HG02623 (cell line): Measurements from ENCODE around the gene INPP5A.
"Not testable (repeated sequence)": the region's sequence is repeated elsewhere in the genome, so short reads cannot be mapped to it uniquely, and the experiment has no call there.

Experiments used
- ATAC-seq: cut with Tn5 transposase; IDR thresholded peaks from one replicate; pipeline ENCODE4 v1.9.1; 2021; ENCODE audit warnings: moderate library complexity; ENCODE audit not compliant: unreplicated experiment

Gene INPP5A

GRCh38 chr10:132503581-132504421 lies 33.8 kb upstream of the INPP5A start:
- ATAC-seq: no peak

DNA sequence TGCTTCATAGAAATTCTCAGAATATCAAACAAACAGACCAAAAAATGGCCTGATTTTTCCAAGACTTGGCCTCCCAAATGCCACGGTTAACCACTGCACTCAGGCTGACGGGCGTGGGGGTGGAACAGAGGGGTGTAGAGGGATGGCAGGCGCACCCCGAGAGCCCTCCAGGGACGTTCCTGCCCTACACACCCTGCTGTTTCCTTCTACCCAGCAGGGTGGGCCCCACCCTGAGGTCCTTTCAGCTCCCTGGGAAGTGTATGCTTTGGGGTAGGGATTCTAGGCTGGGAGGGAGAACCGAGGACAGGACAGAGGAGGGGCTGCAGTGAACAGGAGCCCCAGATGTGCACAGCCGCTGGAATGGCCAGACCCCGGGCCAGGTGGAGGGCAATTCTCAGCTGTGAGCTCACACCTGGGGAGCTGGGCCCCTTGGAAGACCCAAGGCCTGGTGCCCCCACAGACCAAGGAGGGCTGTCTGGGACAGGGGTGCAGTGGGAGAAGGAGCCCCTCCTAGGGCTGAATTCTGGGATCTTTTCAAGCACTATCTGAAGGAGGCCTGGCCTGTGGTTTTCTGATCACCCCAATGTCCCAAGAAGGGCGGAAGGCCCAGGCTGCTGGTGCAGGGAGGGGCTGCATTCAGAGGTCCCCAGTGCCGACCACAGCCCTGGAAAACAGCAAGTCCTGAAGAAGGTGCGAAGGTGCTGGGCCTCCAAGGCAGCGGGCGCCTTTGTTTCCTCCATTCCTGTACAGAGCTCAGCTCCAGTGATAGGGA lies 32.9 kb upstream of the INPP5A start:
- ATAC-seq: no peak

DNA sequence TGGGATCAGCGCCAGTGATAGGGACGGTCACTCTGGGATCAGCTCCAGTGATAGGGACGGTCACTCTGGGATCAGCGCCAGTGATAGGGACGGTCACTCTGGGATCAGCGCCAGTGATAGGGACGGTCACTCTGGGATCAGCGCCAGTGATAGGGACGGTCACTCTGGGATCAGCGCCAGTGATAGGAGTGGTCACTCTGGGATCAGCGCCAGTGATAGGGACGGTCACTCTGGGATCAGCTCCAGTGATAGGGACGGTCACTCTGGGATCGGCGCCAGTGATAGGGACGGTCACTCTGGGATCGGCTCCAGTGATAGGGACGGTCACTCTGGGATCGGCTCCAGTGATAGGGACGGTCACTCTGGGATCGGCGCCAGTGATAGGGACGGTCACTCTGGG lies 32.0 kb upstream of the INPP5A start:
- ATAC-seq: not testable (repeated sequence)

DNA sequence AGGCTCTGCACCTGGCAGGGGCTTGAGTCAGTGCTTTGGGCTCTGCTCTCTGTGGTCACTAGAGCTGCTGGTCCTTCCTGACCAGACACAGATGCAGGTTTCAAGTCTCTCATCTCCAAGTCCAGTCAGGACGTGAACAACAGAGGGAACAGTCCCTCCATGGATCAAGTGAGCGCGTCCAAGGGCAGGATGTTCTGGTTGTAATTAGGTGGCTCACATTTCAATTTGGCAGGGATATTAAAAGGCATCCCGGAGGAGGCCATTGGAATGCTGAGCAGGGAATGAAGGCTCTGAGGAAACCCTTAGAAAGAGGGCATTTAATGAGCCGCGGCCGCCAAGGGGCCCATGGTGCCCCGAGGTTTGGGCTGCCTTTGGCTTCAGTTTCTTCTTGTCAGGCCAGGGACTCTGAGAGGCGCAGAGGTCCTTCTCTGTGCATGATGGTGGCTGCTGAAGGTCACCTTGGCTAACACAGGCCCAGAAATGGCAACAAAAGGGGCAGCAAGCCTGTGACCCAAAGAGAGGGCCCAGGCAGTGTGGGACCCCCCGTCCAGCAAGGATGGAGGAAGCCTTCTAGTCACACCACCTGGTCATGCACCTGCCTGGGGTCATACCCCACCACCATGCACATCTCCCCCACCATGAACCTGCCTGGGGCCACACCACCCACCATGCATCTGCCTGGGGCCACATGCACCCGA lies 30.7 kb upstream of the INPP5A start:
- ATAC-seq: no peak

DNA sequence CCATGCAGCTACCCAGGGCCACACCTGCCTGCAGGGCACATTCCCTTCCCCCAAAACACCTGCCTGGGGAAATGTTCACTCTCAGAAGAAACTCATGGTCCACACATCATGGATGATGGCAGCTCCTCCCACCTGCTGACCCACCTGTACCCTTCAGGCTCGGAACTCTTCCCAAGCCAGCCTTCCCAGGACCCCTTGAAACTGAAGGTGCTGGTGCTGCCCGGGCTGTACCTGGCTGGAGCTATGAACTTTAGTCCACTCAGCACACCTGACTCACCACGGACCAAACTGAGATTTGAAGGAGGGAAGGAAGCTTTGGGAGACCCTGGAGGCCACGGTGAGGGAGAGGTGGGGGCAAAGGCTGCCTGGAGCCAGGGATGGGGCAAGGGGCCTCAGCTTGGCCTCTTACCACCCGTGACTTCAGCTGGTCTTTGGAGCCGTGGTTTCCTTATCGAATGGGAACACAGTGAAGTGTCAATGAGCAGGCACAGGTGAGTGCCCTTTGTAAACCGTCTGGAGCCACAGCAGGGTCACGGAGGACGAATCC lies 30.1 kb upstream of the INPP5A start:
- ATAC-seq: no peak

- ATAC-seq: no peak
These were observed 29.6 kb upstream of the INPP5A start for GRCh38 chr10:132507956-132508490.

DNA sequence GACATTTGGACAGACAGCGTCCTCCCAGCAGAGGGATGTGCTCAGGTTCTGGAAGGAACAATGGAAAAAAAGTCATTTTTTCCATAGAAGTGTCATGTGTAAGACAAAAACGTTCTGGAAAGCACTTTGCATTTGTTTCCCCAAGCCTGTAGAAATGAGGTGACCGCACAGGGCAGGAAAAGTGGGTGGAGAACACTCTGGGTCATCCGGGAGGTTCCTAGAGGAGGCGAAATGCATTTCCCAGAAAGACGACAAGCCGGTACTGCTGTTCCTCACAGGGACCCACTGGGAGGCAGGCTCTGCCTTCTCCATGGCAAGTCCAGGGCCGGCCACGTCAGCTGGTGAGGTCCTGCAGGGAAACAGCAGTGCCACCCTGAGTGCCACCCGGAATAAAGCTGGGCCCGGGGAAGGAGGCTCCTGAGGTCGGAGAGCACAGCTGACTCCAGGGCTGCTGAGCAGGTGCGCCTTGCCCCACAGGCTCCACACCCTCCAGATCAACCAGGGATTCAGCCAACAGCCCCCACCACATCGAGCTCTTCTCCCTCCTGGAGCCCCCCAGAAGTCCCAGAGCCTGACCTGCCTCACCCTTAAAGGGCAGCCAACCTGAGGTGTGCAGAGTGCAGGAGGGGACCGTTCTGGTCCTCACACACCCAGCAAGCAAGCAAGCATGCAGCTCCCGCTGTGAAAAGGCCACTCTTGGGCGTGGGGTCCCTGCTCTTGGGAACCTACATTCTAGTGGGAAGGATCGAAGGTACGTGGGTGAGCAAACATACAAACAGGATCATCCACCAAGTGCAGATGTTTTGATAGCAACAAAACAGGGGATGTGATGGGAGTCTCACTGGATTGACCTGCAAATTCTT lies 28.8 kb upstream of the INPP5A start:
- ATAC-seq: no peak

DNA sequence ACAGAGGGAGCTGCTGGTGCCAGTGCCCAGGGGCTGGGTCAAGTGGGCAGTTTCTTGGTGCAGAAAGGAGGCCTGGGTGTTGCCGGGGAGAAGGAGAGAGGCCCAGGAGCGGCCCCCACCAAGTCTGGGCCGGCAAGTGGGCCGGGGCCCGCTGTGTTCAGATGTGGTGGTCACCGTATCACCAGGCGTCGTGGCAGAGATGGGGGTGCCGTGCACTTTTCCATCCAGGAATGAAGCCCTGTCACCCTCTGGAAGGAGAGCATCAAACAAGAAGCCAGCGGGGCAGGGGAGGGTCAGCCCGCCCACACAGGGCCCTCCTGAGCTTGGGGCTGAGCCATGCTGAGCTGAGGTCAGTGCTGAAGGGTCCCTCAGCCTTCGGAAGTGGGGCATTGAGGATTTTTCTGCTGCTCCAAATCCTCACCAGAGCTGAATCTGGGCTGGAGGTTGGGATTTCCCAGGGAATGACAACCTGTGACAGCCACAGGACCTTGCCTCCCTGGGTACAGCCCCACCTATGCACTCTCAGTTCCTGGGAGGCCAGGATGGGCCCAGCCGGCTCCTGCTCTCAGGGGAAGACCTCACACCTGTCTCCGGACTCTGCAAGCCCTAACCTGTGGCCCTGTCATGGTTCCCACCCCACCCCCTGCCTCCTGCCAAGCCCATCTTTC lies 27.9 kb upstream of the INPP5A start:
- no peak for ATAC-seq

GRCh38 chr10:132510174-132510611 lies 27.4 kb upstream of the INPP5A start:
- ATAC-seq: no peak

DNA sequence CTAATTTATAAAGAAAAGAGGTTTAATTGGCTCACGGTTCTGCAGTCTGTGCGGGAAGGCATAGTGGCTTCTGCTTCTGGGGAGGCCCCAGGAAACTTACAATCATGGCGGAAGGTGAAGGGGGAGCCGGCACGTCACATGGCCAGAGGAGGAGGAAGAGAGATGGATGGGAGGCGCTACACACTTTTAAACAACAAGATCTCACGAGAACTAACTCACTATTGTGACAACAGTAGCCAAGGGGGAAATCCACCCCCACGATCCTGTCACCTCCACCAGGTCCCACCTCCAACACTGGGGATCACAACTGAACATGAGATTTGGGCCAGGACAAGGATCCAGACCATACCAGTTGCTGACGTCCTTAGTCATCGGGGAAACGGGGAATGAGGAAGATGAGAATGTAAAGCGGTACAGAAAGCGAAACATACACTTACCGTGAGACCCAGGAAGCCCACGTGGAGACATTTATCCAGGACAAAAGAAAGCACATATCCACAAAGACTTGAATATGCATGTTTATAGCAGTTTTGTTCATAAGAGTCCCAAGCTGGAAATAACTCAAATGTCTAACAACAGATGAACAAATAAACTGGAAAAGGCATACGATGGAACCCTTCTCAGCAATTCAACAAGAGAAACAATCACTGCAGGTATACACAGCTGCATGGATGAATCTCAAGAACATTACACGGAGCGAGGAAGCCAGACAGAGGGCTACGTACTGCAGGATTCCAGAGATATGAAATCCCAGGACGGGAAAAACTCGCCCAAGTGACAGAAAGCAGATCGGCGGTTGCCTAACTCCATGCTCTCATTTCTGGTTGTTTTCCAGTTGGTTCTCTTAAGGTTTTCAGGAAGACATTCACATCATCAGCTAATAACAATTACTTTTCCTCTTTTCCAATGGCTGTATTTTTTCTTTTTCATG lies 26.2 kb upstream of the INPP5A start:
- ATAC-seq: no peak

- ATAC-seq: no peak
These were observed 25.5 kb upstream of the INPP5A start for GRCh38 chr10:132512052-132512442.

GRCh38 chr10:132512693-132513345 lies 24.8 kb upstream of the INPP5A start:
- ATAC-seq: no peak

DNA sequence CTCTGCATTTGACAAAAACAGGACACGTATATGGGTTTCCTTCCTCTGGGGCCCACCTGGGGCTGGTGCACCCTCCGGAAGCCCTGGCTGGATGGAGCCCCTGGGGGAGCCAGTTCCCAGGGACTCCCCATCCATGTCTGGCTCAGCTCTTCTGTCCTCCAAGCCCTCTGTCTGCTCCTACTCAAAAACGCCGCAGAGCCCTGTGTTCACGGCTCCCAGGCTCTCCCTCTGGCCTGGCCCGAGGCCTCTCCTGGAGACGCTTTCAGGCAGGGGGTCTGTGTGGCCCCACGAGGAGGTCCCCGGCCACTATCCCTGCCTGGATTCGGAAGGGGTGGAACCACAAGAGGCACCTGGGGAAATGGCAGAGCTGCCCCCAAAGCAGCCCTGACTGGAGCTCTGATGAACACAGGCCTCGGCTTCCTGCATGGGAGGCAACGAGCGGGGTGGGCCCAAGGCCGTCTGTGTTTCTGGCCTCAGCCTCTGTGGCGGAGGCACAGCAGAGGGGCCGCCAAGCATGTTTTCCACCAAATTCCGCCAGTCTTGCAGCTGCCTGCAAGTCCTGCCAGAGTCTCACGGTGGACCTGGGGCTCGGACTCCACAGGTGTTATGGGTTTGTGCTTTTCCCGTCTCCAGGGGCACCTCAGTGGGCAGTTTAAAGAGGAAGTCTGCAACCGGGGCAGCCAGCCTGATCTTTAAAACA lies 22.6 kb upstream of the INPP5A start:
- ATAC-seq: no peak

DNA sequence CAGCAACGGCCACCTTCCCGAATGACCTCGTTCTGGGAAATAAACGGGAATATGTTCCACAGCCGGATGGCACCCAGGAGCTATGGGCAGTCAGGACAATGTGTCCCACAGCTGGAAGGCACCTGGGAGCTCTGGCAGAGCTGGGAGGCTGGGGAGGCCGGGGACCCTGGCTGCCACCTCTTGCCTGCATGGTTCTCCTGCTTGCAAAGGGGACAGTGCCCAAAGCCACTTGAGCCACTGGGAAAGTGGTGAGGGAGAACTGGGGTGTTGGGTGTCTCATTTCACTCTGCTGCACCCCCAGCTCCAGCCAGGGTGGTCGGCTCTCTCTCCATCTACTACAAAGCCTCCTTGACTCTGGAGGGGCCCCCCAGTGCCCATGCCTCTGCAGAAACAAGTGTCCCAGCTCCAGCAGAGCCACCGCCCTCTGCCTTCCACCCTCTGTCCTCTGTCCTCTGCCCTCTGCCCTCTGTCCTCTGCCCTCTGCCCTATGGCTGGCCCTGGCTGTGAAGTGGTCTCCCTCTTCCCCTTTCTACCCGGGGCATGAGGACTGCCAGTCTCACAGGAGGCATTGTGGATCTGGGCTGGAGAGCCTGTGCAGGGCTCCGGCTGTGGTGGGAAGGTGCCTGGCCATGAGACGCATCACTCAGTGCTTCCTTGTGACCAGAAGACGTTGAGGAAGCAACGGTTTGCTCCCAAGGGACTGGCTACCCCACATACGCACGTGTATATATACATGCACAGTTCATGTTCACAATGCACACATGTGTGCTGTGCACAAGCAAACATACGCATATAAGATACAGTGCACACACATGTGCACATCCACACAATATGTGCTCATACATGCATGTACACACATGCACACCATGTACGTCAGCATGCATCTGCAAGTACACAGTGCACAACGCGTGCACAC lies 21.5 kb upstream of the INPP5A start:
- no peak for ATAC-seq

DNA sequence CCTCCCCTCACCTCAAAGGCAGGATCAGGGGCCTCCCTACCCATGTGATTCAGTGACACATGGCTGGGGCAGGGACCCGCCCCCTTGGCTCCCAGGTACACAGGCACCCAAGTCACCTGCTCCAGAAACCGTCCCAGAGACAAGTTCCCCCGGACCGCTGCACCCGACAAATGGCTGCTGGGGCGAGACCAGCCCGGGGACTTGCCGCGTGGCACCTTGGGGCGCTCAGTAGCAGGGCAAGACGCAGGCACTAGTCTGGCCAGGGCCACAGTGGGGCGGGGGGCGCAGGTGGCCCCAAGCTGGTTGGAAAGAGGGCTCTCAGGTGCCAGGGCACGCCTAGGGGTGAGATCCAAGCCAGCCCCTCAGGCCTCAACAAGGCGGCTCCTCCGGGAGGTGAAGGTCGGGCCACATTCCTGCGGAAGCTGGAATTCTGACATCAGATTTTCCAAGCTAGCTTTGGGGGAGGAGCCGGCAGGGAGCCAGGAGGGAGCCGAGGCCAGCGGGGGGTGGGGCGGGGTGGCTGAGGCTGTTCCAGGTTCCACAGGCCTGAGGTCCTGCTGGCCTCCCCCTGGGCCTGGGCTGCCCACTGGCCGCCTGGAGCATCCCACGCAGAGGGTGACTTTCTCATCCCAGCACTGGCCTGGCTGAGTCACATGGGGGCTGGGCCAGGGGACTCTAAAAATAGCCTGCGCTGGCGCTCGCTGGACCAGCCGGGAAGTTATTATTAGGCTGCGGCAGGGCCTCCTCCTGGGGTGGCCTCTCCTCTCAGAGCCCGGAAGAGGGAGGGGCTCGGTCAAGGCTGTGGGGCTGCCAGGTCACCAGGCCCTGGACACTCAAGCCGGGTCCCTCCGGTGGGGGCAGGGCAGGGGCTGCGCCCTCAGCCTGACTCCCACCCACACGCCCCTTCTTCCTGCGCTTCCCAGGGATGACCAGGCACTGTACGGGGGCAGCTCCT lies 20.5 kb upstream of the INPP5A start:
- no peak for ATAC-seq
